Measurements from ENCODE around the gene CHRDL2.
"Not testable (repeated sequence)": the region's sequence is repeated elsewhere in the genome, so short reads cannot be mapped to it uniquely, and the experiment has no call there.

The CHRDL2 gene, protein sequence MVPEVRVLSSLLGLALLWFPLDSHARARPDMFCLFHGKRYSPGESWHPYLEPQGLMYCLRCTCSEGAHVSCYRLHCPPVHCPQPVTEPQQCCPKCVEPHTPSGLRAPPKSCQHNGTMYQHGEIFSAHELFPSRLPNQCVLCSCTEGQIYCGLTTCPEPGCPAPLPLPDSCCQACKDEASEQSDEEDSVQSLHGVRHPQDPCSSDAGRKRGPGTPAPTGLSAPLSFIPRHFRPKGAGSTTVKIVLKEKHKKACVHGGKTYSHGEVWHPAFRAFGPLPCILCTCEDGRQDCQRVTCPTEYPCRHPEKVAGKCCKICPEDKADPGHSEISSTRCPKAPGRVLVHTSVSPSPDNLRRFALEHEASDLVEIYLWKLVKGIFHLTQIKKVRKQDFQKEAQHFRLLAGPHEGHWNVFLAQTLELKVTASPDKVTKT

DNA sequence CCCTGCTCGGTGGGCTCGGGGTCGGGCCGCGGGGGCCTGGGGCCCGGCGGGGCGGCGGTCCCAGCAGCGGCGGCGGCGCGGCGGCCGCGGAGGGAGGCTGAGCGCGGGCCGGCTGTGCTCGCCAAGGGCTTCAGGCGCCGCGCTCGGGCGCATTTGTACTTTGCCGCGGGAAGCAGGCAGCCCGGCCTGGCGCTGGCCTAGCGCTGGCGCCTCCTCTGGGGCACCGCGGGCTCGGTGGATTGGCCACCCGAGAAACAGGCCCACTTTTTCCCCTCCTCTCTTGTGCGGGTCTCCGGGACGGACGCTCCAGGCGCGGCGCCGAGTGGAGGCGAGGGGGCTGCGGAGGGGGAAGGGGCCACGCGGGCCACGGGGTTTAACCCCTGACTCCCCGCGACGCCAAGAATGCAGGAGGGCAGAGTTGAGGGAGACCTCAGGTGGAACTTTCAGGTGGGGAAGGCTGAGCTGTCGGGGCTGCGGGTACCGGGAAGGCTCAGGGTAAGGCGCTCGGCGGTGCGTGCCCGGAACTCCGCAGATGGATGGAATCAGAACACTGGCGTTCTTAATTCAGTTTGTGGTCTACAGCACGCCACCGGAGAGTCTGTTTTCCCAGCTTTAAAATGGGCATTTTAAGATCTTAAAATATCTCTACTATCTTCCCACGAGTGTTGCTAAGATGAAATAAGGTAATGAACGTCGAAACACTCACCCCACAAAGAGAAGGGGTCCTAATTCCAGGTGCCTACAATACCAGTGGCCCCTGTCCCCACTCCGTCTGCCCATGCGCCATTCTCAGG, at the start of gene CHRDL2:
Gene CHRDL2, minus strand, starts transcription at position 126 of the 794 bp plus-strand sequence. CDS start 538 bp downstream, outside the sequence.
- DNase-seq = no peak

GRCh38 chr11:74780248-74781005, 49.2 kb upstream of the CHRDL2 start:
- no peak for DNase-seq

- no peak for DNase-seq
These were observed 47.4 kb upstream of the CHRDL2 start for GRCh38 chr11:74778581-74778980.

DNA sequence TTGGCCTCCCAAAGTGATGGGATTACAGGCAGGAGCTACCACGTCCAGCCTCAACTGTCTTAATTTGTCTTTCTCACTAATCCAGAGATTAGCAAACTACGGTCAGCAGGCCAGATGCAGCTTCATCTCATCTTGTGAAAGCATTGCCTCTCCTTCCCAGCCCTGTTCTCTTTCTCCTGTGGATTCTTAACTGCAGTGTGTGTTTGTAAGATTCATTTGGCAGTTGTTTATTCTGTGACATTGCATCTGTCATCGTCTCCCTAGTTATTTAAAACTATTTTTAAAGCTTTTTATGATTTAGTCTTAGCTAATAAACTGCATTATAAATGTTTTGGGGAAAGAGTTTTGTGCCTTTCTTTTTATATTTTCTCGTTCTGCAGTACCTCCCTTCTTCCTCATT, 46.7 kb upstream of the CHRDL2 start:
- DNase-seq = no peak

- DNase-seq = no peak
These were observed 45.8 kb upstream of the CHRDL2 start for GRCh38 chr11:74777038-74777437.

GRCh38 chr11:74776546-74776945, 45.3 kb upstream of the CHRDL2 start:
- no peak for DNase-seq

DNA sequence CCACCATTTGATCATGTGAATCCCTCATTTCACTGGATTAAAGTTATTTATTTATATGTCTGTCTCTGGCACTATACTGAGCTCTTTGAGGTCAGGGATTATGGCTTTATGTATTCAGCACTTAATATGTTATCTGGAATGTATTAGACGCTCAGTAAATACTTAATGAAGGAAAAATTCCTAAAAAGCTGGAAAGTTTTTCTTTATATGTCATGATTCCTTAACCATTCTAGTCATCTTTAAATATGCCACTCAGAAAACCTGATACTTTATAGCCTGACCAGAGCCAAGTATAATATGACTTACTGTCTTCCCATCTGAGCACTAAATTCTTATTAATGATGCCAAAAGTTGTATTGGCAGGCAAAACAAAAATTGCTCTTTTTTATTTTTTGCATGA, 44.5 kb upstream of the CHRDL2 start:
- no peak for DNase-seq

DNA sequence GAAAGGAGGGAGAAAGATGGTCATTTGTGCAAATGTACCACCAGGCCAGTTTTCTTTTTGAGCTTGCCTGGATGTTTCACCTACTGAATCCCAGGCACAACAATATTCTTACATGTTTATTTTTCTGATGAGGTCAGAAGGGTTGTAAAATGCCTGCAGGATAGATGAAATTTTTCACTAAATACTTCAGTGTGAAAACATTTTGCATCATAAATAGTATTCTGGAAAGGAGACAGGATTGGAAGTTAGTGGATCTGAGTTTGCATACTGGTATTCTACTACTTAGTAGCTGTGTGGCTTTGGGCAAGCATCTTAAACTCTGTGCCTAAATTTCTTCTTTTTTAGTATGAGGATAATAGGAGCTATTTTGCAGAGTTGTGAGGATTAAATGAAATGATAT, 42.2 kb upstream of the CHRDL2 start:
- DNase-seq = no peak

DNA sequence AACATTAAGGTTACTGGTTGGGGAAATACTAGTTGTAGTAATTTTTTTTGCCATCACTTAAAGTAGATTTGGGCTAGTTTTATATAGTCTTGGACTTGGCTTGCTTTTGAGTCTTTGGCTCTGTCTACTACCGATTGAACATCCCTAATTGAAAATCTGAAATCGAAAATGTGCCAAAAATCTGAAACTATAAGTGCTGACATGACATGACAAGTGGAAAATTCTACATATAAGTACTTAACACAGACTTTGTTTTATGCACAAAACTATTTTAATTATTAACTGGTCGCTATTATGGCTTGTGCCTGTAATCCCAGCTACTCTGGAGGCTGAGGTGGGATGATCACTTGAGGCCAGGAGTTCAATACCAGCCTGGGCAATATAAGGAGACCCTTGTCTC, 39.9 kb upstream of the CHRDL2 start:
- DNase-seq = no peak

DNA sequence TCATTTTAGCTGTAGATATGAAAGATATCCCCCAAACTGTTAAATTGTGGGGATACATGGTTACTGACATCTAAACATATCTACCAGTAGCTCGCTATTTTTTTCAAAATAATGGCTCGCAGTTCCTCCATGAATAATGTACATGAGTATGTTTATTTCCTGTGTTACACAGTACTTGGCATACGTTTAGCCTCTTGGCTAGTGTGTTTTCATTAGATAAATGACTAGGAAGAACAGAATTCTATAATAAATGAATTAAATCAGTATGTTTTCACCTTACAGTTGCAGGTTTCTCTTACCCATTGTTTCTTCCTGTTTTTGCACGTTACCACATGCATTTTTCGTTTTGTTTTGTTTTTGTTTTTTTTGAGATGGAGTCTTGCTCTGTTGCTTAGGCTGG, 39.2 kb upstream of the CHRDL2 start:
- no peak for DNase-seq

GRCh38 chr11:74769055-74769707, 38.0 kb upstream of the CHRDL2 start:
- DNase-seq = no peak

DNA sequence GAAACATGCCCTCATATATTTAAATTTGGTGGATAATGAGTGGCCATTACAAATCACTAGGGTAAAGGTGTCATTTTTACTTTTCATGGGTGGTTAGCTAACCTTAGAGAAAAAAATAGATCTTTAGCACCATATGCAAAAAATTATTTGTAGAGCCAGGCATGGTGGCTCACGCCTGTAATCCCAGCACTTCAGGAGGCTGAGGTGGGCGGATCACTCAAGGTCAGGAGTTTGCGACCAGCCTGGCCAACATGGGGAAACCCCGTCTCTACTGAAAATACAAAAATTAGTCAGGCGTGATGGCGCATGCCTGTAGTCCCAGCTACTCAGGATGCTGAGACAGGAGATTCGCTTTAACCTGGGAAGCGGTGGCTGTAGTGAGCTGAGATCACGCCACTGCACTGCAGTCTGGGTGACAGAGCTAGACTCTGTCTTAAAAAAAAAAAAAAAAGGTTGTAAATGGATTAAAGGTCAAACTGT, 37.0 kb upstream of the CHRDL2 start:
- not testable (repeated sequence) for DNase-seq

GRCh38 chr11:74766905-74767304, 35.7 kb upstream of the CHRDL2 start:
- no peak for DNase-seq

- DNase-seq = no peak
These were observed 25.3 kb upstream of the CHRDL2 start for GRCh38 chr11:74756571-74756970.

DNA sequence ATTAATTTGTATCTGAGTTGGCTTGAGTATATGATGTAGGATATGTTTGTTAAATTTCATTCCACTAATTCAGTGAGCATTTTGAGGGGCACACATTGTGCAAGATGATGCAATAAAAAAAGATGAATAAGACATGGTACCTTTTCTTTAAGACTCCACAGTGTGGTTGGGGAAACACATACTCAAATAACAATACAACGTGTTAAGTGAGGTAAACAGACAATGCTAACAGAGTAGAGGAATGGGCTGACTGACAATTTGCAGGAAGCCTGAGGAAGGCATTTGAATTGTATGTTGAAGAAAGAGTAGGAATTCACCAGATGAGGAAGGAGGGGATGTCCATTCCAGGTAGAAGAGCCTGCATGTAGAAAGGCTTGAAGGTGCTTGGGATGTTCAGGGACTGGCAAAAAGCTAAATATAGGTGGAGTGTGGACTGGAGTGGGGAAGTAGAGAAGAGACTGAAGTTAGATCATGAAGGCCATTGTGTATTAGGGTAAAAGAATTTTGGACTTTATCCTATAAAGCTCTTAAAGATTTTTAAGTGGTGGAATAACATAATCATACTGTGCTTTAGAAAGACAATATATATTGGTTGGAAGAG, 24.3 kb upstream of the CHRDL2 start:
- DNase-seq = no peak

GRCh38 chr11:74754507-74755252, 23.5 kb upstream of the CHRDL2 start:
- DNase-seq = no peak

DNA sequence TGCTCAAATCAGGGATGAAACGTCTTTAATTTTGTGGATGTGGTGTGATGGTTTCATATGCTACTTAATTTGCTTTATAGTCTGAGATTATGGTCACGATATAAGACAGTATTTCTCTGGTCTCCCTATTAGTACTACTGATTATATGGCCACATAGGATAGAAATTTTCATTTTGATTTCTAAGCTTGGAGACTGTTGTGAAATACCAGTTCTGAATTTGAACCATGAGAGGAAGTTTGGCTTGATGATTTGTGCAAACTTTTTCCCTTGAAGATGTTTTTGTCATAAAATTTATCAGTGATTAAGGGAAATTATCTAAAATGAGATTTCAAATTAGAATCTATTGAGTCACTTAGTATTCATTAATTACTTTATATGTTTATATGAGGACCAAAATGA, 20.1 kb upstream of the CHRDL2 start:
- no peak for DNase-seq

GRCh38 chr11:74750598-74750997, 19.4 kb upstream of the CHRDL2 start:
- DNase-seq = not testable (repeated sequence)

- DNase-seq = peak; percentile 19
These were observed 18.7 kb upstream of the CHRDL2 start for GRCh38 chr11:74749965-74750296.

GRCh38 chr11:74749127-74749964, 18.1 kb upstream of the CHRDL2 start:
- DNase-seq = peak; percentile 83

All from RPMI8226 (cell line).